ENCODE results near the gene RSAD2.

The RSAD2 gene

GRCh38 chr2:6945821-6946220 is 68.2 kb downstream of the RSAD2 start:
- no peak for DNase-seq (ENCODE audit: low read depth)

DNA sequence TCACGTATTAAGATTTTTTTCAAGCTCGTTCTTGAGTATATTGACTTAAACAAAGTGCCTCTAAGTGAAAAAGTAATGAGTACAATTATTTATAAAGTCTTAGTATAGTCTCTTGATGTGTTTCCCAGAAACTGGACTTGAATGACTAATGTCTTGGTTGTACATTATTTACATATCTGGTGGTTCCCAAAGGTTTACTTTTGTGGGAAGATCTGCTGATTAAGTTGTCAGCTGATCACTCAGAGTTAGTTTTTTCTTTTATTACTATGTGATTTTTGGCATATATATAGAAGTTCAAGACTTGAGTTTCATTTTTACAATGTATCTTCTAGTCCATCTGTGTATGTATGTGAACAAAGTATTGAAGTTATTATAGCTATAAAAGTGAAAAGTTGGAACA is 69.1 kb downstream of the RSAD2 start:
- DNase-seq (ENCODE audit: low read depth): no peak

Data from stimulated activated CD8-positive, alpha-beta memory T cell treated with anti-CD3 and anti-CD28 coated beads, Interleukin-7, amount 100 ng/mL, for 24 hours (primary cell).